HL-60 (cell line): ENCODE data around the gene MINDY1.

Source experiments
- DNase-seq, 2 experiments: peaks; one replicate each; pipeline ENCODE4 v3.0.0-alpha.2; 2010 to 2020; ENCODE audit warnings: low read depth in 1 of 2, low spot score in 1 of 2
- H3K27ac ChIP-seq: fragments of 250-450 bp; sonication (Bioruptor Pico); replicated peaks from 2 replicates; pipeline ENCODE4 v1.5.1; 2020; ENCODE audit warnings: mild to moderate bottlenecking, moderate library complexity
- H3K27me3 ChIP-seq: fragments of 250-450 bp; sonication (Bioruptor Pico); 2 replicates; pipeline ENCODE4 v1.5.1; 2021; ENCODE audit warnings: mild to moderate bottlenecking, moderate library complexity; ENCODE audit not compliant: insufficient read depth, poor library complexity, severe bottlenecking
- H3K4me3 ChIP-seq: replicated peaks from 2 replicates; pipeline ENCODE4 v1.5.1; 2011; ENCODE audit warnings: mild to moderate bottlenecking, control low read depth, low read length; ENCODE audit not compliant: insufficient read depth
- GABPA ChIP-seq: IDR thresholded peaks from 2 replicates; pipeline ENCODE4 v1.6.1; 2012; ENCODE audit warnings: low read depth
- POLR2AphosphoS5 ChIP-seq: IDR thresholded peaks from 2 replicates; pipeline ENCODE4 v1.6.1; 2012; ENCODE audit warnings: low read depth
- REST ChIP-seq: IDR thresholded peaks from 2 replicates; pipeline ENCODE4 v1.6.1; 2012; ENCODE audit warnings: low read depth; ENCODE audit not compliant: insufficient replicate concordance
- SPI1 ChIP-seq: IDR thresholded peaks from 2 replicates; pipeline ENCODE4 v1.6.1; 2012; ENCODE audit warnings: low read depth, mild to moderate bottlenecking, borderline replicate concordance
- long read RNA-seq: library from polyadenylated mRNA; unstranded; transcript quantifications from one replicate; pipeline ENCODE4 v2.0.0, GENCODE V29; 2020
- TF ChIP-seq, protein P1 (sequence below): IDR thresholded peaks from one replicate; pipeline ENCODE4 v1.5.1; 2011; ENCODE audit warnings: low read length, control low read depth, inconsistent platforms; ENCODE audit not compliant: insufficient read depth

The MINDY1 gene
- long read RNA-seq, partial matches to known transcripts, result 5 of 9 reads
- long read RNA-seq, other reads (novel, unspliced or antisense), result 4 of 9 reads

DNA sequence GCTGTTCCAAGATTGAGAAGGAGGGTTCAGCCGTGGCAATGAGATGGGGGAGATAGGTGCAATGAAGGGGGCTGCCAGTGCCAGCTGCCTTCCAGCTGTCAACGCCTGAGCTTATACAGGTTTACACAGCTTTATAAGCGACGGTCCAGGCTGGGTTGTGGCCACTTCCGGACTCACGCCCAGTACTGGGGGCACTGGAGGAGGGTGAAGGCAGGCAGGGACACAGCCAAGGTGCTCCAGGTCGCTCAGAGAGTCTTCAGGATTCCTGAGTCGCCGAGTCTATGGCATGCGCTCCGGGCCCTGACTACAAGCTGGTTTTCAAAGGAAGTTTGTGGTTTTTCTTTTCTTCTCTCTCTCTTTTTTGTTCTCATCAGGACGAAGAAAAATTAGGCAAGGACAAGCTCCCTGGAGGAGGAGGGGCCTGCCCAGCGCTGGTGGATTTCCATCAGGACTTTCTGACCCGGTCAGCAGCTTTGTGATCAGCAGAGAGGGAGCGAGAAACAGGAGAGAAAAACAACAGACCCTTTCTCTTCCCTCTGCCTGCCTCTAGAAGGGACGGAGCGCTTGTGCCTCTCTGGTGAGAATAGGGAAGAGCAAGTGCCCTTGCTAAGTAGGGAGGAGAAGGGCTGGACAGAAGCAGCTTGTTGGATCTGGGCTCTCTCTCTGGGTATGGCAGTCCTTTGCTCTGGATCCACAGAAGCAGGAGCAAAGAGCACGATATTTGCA lies at the start of gene MINDY1:
Gene MINDY1 (minus strand): TSS at position 576 of the 726 bp plus-strand sequence. CDS start 4,285 bp downstream, outside the sequence.
- peak; percentile 60 to 83 for DNase-seq
- H3K4me3 ChIP-seq, result peak within 1 kb of the TSS; percentile 50
- peak; percentile 80 for TF ChIP-seq SPI1
- TF ChIP-seq, protein P1, sequence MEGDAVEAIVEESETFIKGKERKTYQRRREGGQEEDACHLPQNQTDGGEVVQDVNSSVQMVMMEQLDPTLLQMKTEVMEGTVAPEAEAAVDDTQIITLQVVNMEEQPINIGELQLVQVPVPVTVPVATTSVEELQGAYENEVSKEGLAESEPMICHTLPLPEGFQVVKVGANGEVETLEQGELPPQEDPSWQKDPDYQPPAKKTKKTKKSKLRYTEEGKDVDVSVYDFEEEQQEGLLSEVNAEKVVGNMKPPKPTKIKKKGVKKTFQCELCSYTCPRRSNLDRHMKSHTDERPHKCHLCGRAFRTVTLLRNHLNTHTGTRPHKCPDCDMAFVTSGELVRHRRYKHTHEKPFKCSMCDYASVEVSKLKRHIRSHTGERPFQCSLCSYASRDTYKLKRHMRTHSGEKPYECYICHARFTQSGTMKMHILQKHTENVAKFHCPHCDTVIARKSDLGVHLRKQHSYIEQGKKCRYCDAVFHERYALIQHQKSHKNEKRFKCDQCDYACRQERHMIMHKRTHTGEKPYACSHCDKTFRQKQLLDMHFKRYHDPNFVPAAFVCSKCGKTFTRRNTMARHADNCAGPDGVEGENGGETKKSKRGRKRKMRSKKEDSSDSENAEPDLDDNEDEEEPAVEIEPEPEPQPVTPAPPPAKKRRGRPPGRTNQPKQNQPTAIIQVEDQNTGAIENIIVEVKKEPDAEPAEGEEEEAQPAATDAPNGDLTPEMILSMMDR, result peak; percentile 38
- no peak for TF ChIP-seq GABPA
- peak; percentile 64 for TF ChIP-seq REST
- TF ChIP-seq POLR2AphosphoS5, result no peak
- H3K27ac ChIP-seq, result peak within 1 kb of the TSS; percentile 91
- H3K27me3 ChIP-seq, result no peaks in the 10 kb centered on the region

- DNase-seq, result no peak
- Histone ChIP-seq H3K27ac (no peak overlapping the region; the same call in 1 of the 2 replicates), H3K4me3 (no peak overlapping the region)
Measured at GRCh38 chr1:151056149-151056548, 49.4 kb upstream of the MINDY1 start.

More at GRCh38 chr1:151056149-151056548, 49.4 kb upstream of the MINDY1 start:
- TF ChIP-seq, protein P1, result no peak
- TF ChIP-seq POLR2AphosphoS5 (no peak), REST (no peak), GABPA (no peak), SPI1 (no peak)
- H3K27me3 ChIP-seq, result no peaks in the 10 kb centered on the region
